Measurements from ENCODE around the gene FGGY. TPM values are rescaled to one million over a fixed set of nuclear protein-coding genes. Genes with fewer than 3 reads are reported as not detected.

FGGY gene
- total and polyA plus RNA-seq, 2 donors (not counting 3 experiments of a cell fraction or from before 2014, with no cell fraction given), result 5.6 to 6.4 TPM

GRCh38 chr1:59768792-59769735, 472.2 kb downstream of the FGGY start:
- Histone ChIP-seq H3K4me3 (replicated peaks in 1 of 3; ENCODE audit: insufficient read depth in 1 of 3, low read depth in 1 of 3, low read length in 3 of 3) (no peak overlapping the region), H3K9me3 (replicated peaks; ENCODE audit: control insufficient read depth, insufficient read depth, low read length) (no peaks in the 10 kb centered on the region), H4K20me1 (replicated peaks; ENCODE audit: control insufficient read depth, extremely low read depth, insufficient read depth, low read length) (no peaks in the 10 kb centered on the region), H3K36me3 (ENCODE audit: control insufficient read depth in 2 of 2, extremely low read depth in 1 of 2, insufficient read depth in 2 of 2, low read length in 2 of 2) (no peaks in the 10 kb centered on the region), H3K9me1 (replicated peaks; ENCODE audit: control insufficient read depth, extremely low read depth, insufficient read depth, low read length) (no peaks in the 10 kb centered on the region), H3K9ac (replicated peaks; ENCODE audit: extremely low read depth, insufficient read depth, low read length) (no peak overlapping the region), H3K4me2 (ENCODE audit: insufficient read depth, low read length) (no peak overlapping the region), H3K79me2 (ENCODE audit: control insufficient read depth, insufficient read depth, low read length) (no peaks in the 10 kb centered on the region), H3K27ac (ENCODE audit: insufficient read depth, low read depth, low read length) (no peak overlapping the region), H3K4me1 (ENCODE audit: control insufficient read depth, extremely low read depth, insufficient read depth, low read length) (peaks cover 17% of the 10 kb centered on the region), H3K27me3 (ENCODE audit: control insufficient read depth in 2 of 2, insufficient read depth in 2 of 2, low read length in 2 of 2) (no peaks in the 10 kb centered on the region), H2AFZ (ENCODE audit: low read depth, low read length) (no peak overlapping the region)
- CTCF ChIA-PET, result interaction anchor here (1.2 kb wide), 1 partner anchor 70 kb away, joined by 3 read pairs; no protein-coding TSS in a partner anchor
- POLR2A ChIA-PET, result no interaction called here
- dilution Hi-C loops (cut with MboI; ENCODE audit: extremely low pct_ligation_motif_present, low sequenced_read_pairs) (no loop called here), intact Hi-C loops (cut with micrococcal nuclease) (no loop called here)
- no TSS peak for BruUV-seq (replicated peaks)
- peak; percentile 21 for FAIRE-seq
- TF ChIP-seq MYC (IDR thresholded peaks at IDR 0.05; ENCODE audit: low read depth, low read length), result no peak
- no peak for TF ChIP-seq EZH2 (IDR thresholded peaks at IDR 0.05; ENCODE audit: borderline replicate concordance, low read depth, low read length, severe bottlenecking)
- no peak for TF ChIP-seq MAX (IDR thresholded peaks at IDR 0.05; ENCODE audit: insufficient read depth, insufficient read length)
- TF ChIP-seq POLR2A (IDR thresholded peaks at IDR 0.05; ENCODE audit: low read depth, low read length), result no peak
- no peak for TF ChIP-seq JUN (IDR thresholded peaks at IDR 0.05; ENCODE audit: borderline replicate concordance, insufficient read depth, insufficient read length, low read depth)
- TF ChIP-seq POLR2AphosphoS5 (IDR thresholded peaks at IDR 0.05; ENCODE audit: insufficient read depth, low read depth, low read length), result no peak
- TF ChIP-seq GATA2 (IDR thresholded peaks at IDR 0.05; ENCODE audit: insufficient read depth, insufficient read length, low read depth, low read length), result no peak
- no peak for TF ChIP-seq CTCF (IDR thresholded peaks at IDR 0.05; ENCODE audit: extremely low read depth in 1 of 2, insufficient read depth in 1 of 2, low read depth in 1 of 2, low read length in 2 of 2)
- TF ChIP-seq FOS (IDR thresholded peaks at IDR 0.05; ENCODE audit: borderline replicate concordance, insufficient read depth, low read length), result no peak
- DNase-seq (ENCODE audit: low read depth, low spot score), result no peak

Measured in endothelial cell of umbilical vein (primary cell).